Fibroblast of the conjunctiva (primary cell): Measurements from ENCODE around the gene OR6C76.

Source experiments
- DNase-seq: peaks from one replicate; pipeline ENCODE4 v3.0.0-alpha.2; 2010; ENCODE audit warnings: low read depth

The OR6C76 gene

DNA sequence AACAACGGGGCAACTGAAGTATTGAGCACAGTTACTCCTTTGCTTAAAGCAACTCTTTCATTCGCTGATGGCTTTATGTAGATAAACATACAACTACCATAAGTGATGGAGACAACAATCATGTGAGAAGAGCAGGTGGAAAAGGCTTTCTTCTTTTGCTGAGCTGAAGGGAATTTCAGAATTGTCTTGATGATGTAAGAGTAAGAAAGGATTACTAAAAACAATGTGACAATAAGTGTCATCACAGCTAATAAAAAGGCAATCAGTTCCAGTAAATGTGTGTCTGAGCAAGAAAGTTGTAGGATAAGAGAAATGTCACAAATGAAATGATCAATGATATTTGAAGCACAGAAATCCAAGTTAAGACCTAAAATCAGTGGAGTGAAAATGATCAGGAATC is 43.2 kb downstream of the OR6C76 start:
- no peak for DNase-seq

DNA sequence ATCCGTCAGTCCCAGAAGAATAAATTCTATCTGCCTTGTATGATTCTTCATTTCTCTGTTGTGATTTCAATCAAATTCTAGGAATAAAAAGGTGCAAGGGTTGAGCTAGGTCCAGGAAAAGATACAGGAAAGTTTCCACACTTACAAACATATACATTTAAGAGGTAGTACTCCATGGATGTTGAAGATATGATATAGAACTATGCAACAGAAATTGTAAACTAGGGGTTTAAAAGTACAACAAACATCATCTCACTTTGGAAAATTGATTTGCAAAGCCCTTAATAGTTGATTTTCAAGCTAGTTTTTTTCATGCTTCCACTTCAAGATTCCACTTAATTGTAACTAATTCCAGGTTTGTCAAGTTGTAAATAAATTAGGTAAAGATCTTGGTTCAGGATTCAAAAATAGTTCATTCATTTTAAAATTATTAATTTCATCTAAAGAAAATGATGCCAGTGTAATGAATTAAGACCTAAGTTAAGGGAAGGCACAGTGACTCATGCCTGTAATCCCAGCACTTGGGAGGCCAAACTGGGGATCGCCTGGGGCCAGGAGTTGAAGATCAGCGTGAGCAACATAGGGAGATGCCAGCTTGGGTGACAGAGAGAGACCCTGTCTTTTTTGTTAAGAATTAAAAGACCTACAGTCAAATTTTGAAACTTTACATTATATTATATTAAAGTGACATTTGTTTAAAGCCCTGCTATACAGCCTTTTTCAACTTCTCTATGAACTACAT is 44.2 kb downstream of the OR6C76 start, which contains the start of gene OR6C70:
TSS of gene OR6C70 (minus strand) at position 51 of the 742 bp plus-strand sequence. CDS start at position 51, 0 bp downstream.
- no peak for DNase-seq

DNA sequence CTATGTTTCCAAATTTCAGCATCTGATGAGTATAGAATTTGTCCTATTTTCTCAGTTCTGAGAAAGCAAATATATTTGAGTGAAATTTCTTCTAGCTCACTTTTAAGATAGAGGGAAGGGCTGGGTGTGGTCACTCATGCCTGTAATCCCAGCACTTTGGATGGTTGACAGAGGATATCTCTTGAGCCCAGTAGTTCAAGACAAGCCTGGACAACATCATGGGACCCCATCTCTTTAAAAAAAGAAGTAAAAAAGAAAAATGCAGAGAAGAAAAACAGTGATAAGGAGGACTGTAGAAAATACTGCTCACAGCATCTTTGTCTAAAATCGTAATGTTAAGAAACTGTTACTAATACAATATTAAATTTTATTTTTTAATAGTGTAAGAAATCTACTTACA is 46.2 kb downstream of the OR6C76 start:
- no peak for DNase-seq
